SKM-1 (cell line): ENCODE results near the gene TUT1.
"Not testable (repeated sequence)": the region's sequence is repeated elsewhere in the genome, so short reads cannot be mapped to it uniquely, and the experiment has no call there.

Source experiments
- DNase-seq: peaks from one replicate; lab custom pipeline; 2025; ENCODE audit not compliant: unreplicated experiment; lab: John Stamatoyannopoulos, UW

The TUT1 gene

DNA sequence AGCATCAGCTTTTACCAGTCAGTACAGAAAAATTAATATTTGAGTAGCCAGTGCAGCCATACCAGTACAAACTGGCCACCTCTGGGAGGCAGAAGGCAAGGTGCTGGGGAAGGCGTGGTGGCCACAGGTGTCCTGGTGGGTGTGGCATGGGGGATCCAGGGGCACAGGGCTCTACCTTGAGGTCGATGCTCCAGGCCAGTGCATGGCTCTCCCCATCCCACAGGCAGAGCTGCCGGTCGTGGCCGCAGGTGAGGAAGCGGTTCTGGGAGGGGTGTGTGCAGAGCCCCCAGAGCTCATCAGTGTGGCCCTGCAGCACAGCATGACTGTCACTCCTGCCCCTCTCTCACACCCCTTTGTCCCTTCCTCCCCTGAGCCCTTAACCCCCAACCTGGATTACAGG, 14.1 kb upstream of the TUT1 start:
- DNase-seq, result no peak

DNA sequence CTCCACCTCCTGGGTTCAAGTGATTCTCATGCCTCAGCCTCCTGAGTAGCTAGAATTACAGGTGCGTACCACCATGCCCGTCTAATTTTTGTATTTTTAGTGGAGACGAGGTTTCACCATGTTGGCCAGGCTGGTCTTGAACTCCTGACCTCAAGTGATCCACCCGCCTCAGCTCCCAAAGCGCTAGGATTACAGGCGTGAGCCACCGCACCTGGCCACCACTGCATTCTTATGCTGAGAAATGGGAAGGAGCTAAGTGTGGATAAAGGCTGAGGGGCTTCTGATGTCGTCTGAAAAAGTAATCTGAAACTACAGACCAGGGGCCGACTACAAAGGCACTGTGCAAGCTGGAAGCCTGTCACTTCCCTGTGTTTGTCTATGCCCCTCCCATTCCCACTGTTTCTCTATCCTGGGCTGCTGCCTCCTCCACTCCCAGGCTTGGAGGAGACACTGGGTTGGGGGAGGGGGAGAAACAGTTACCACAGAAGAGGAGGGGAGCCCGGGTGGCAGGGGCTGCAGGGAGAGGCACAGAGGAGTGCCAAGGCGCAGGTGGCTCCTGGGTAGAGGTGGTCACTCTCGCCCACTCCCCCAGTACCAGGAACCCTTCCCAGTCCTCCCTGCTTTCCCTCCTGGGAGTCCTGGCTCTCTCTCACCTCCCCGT, 13.3 kb upstream of the TUT1 start:
- no peak for DNase-seq

DNA sequence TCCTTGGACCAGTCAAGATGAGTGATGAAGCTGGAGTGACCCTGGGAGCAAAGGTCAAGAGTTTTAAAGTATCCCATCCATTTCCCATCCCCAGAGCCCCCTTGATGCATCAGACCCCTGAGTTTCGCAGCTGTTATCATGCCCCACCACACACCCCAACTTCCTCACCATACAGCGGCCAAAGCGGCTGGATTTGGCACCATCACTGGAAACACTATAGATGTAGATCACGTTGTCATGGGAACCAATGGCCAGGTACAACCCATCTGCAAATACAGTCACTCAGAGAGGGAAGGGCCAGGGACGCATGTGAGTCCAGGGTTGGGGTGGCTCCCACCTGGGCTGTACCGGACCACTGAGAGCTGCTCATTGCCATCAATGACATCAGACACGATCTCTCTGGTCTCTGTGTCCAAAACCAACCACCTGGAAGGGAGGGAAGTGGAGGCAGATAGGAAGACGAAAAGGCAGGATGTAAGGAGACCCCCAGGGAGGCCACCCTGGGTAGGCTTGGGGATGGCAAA, 12.5 kb upstream of the TUT1 start:
- DNase-seq, result no peak

DNA sequence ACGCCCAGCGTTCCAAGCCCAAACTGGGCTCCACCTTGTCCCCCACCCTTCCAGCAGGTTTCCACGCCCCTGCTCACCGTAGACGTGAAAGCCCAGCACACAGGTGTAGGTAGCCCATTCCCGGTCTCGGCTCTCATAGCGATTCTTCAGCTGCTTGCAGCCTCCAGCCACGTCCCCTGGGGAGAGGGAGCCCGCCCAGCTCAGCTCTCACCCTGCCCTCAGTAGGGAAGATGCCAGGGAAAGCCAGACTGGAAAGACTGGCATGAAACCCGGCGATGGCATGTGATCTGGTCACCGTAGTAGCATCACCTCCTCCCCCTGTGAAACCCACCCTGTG, 11.7 kb upstream of the TUT1 start:
- DNase-seq, result no peak

DNA sequence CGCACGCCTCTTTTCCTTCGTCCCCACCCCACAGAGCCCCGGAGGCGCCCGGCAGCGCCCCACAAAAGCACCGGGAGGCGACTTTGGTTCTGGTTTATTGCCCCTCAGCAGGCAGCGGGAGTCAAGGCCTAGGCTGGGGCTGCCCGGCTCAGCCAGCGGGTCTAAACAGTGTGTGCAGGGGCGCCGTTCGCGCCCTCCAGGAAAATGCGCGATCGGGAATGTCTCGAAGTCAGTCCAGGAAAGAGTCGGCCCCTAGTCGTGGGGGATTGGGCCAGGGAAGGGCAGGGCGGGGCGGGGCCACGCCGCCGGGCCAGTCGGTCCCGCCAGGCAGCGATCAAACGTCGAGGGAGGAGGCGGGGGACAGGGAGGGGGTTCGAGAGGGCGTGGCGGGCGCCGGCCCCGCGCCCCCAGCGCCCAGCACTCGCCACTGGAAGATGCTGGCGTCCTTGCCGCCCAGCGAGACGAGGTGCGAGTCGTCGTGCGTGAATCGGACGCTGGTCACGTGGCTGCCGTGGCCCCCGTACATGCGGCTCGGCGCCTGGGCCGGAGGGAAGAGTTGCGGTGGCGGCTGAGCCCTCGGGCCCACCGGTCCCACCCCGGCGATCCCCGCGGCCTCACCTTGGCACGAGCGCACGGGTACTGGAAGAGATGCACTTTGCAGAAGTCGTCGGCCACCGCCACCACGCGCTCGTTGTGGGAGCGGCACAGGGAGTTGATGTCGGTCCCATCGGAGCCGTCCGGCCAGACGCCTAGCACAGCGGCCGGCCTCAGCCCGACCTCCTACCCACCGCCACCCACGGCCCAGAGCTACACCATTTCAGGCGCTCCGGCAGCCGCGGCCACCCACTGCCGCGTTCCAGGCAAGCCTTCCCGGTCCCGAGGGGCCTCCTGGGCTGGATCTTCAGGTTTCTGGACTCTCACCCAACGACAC, 11.1 kb upstream of the TUT1 start:
- DNase-seq, result no peak

DNA sequence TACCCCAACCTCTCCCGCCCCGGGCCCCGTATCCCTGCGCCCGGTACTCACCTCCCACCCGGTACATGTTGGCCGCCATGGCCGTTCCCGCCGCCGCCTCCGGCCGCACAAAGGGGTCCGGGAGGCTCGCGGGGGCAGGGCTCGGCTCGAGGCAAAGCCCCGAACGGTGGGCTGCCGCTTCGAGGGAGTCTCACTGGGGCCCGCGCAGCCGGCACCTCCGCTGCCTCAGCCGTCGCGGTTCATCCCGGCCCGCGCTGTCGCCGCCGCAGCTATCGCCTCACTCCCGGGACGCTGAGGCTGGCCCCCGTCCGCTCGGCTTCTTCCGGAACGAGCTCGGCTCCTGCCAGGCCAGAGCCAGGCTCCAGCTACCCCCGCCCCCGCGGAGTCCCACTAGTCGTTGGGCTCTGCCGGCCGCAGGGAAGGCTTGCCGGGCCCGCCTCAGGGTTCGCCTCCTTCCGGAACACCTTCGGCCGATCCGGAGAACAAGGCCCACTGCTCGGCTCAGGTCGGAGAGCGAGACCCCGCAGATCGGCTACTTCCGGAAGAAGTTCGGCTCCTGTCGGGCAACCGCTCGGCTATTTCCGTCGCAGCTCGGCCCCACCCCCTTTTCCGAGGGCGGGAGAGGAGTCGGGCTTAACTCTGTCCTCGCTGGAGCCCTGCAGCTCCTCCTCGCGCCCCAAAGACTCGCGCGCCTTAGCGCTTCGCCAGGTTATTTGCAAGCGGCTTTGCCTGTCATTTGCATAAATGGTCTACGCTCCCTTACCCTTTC, 10.2 kb upstream of the TUT1 start, which contains the start of gene MTA2:
Gene MTA2 (minus strand): TSS at position 494 of the 769 bp plus-strand sequence. CDS start 415 bp downstream, at position 79.
- DNase-seq, result peak; percentile 94

DNA sequence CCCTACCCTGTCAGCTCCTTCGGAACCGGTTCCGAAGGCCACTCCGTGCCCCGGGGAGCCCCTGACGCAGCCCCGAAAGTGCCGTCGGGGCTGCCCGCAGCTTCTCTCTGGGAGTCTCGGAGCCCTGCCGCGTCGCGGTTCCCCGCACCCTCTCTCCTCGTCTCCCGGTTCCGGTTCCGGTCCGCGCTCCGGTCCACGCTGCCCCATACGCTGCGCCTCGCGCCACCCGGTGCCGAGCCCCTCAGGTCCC, 9.7 kb upstream of the TUT1 start:
- no peak for DNase-seq

DNA sequence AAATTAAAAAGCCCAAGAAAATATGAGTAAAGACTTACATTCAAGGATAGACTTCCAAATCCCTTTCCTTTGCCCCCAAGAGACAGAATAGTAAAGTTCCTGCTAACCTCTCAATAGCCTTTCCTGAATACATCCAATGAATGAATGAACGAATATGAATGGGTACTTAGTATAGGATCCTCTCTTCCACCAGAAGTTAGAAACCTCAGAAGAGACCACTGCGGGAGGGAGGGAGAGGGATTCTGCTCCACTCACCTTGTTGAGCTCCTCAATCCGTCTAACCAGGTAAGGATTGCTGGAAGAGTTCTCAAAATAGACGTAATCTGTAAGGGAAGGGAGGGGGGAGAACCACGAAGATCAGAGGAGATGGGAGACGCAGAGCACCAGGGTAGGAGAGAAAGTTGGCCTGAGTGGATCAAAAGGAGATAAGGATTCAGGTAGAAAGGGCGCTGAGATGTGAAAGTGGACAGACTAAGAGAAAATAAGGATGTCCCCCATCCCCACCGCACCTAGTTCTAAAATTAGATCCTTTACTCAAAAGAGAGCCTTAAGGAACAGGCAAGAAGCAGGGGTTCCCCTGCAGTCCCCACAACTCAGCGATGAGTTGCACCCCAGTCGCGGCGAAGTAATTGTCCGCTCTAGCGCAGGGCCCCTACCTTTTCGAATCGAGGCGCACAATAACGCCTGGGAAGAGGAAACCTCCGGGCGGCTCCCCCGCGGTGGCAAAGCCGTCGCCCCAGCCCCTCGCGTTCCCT, 9.2 kb upstream of the TUT1 start:
- DNase-seq, result no peak

DNA sequence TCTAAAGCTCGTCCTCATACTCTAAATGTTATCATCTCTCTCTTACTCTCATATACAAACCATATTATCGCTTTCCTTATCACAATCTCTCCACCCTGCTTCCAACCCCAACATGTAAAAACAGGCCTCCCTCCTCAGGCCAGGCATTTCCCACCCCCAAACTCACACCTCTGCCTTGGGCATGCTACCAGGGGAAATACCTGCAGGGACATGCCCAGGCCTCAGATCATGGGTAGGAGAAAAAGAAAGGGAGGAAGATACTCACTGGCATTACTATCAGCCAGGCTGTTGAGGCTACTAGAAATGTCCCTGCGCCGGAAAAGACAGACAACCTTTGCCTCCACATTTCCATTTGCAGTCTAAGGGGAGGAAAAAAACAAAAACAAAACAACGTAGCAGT, 8.6 kb upstream of the TUT1 start:
- no peak for DNase-seq

DNA sequence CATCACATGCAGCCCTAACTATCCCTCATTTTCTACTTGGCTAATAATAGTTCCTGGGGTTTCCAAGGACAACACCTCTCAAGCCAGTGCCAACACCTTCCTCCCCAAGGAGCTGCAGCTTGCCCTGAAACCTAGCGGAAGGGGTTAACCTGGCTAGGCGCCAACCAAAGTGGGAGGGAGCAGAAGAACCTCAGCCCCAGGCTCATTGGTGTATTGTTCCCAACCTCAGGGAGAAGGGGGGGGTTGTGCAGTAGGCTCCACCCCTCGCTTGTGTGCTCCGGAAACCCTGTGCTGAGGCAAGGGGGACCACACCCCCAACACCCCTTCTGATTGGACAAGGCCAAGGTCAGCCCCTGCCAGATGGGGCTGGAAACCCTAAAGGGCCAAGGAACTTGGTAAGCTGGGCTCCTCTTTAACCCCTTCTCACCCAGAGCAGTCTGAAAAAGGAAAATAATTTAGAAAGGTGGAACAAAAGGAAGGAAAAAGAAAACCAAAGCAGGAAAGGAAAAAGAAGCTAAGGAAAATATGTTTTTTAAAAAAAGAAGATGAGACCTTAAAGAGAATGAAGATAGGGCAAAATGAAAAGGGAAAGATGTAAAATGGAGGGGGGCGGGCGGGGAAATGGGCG, 7.9 kb upstream of the TUT1 start:
- peak; percentile 97 for DNase-seq

DNA sequence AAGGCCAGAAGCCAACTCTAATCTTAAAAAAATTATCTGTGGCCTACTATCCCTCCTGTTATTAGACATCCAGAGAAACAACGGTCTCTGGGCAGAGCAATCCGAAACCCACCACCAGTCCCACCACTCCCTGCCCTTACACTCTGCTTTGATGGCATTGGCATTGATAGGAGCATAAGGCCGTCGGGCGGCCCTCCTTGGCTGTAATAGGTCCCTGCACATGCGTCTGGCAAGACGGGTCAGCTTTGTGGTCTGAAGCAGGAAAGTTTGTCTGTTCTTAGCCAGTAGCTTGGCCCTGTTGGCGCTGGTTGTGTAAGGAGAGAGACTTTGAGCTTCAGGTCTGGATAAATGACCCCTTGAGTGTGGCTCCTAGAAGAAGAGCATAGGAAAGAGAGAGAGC, 3.8 kb upstream of the TUT1 start:
- DNase-seq, result no peak

DNA sequence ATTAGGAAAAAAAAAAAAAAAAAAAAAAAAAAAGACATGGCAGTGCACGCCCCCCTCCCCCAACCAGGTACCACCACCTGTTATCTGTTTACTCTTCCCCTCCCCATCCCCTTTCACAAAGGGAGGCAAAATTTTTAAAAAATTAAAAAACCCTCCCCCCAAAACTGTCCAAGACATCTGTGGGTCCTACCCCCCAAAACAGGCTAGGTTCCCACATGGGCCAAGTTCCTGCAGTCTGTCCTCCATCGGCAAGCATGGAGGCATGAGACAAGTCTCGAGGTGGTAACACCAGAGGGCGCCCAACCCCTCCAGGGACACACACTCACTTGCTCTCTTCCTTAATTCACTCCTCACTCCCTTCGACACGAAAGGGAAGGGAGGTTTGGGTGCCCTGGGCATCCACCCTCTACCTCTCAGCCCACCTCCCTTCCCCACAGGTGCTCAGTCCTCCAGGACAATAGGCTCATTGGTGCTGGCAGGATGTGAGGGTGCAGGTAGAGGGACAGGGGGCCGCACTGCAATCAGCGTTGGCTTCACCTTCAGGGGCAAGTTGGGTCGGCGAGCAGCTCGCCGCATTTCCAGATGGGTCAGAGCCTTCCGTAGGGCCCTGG, 2.2 kb upstream of the TUT1 start:
- DNase-seq, result peak; percentile 61

DNA sequence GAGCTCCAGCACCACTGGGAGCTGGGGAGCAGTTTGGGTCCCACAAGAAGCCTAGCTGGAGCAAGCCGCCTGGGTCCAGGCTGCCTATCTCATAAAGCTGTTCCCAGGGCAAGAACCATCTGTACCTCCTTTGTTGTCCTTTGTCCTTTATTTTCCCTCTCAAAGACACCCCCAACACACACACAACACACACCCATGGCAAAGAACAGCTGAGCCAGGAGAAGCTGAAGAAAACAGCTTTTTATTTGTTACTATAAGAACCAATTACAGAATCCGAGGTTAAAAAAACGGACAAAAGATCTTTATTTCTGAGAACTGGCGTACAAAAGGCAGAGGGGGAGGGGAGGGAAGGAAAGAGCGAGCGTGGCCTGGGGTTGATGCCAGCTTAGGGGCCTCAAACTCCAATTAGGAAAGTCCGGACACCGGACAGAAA, 1.7 kb upstream of the TUT1 start:
- DNase-seq, result no peak

DNA sequence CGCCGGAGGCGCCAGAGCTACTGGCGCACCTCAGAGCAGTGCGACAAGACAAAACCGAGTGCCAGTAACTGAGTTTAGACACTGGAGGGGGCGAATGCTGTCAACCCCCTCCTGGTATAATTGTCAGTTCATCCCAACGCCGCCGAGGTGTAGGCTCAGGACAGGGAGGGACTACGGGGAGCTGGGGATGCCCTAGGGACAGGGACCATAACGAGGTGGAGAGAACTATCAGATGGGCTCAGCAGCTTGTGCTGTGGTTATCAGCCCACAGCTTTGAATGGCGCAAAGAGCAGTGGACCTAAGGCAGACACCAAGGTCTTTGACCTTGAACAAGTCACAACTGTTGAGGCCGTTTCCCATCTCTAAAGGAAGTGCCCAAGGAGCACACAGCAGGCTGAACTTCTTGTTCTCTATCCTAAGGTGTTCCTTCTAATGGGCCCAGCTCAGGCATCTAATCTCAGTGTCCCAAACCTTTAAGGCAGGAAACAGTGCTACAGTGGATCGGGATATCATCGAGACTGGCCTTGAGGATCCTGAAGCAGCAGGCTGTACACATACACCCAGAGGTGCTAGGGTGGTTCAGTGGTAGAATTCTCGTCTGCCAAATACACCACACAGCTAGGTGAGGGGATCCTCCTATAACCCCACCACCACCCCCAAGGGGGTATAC, 958 bp upstream of the TUT1 start:
- DNase-seq, result no peak

DNA sequence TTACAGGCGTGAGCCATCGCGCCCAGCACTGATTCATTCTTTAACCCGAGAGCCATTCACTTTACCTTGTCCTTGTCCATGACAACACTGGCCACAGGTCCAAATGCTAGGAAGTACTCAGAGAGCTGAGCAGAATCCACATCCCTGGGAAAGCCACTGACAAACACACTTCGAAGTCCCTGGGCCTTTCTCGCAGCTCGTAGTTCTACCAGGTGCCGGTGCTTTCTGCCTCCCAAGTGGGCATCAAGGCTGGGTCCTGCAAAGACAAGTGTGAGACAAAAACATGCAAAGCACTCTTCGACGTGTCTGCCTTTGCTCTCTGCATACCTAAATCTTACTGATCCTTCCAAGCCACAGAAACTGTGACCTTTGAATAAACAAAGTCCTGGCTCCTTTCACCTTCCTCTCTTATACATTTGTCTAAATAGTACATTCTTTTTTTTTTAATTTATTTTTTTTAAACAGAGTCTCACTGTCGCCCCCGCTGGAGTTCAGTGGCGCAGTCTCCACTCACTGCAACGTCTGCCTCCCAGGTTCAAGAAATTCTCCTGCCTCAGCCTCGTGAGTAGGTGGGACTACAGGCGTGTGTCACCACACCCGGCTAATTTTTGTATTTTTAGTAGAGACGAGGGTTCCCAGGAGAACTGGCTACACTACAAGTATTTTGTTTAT, 2.2 kb downstream of the TUT1 start:
- no peak for DNase-seq

DNA sequence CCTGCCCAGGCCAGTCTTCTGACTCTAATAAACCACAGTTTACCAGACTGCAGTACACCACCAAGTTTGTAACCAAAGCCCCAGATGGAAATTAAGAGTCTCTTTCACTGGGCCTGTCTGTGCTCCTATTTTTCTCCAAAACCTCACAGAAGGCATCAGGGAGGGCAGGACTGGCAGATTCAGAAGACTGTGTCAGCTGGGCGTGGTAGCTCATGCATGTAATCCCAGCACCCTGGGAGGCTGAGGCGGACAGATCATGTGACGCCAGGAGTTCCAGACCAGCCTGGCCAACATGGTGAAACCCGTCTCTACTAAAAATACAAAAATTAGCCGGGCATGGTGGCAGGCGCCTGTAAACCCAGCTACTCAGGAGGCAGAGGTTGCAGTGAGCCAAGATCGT, 6.0 kb downstream of the TUT1 start:
- DNase-seq, result not testable (repeated sequence)

DNA sequence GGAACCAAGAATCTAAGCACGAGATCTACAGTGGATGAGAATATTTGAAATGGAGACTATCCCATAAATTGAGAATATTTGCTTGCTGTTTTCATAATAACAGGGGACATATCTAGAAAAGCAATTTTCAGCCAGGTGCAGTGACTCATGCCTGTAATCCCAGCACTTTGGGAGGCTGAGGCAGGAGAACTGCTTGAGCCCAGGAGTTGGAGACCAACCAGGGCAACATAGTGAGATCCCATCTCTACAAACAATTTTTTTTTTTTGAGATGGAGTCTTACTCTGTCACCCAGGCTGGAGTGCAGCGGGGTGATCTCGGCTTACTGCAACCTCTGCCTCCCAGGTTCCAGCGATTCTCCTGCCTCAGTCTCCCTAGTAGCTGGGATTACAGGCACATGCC, 9.6 kb downstream of the TUT1 start:
- DNase-seq, result not testable (repeated sequence)

DNA sequence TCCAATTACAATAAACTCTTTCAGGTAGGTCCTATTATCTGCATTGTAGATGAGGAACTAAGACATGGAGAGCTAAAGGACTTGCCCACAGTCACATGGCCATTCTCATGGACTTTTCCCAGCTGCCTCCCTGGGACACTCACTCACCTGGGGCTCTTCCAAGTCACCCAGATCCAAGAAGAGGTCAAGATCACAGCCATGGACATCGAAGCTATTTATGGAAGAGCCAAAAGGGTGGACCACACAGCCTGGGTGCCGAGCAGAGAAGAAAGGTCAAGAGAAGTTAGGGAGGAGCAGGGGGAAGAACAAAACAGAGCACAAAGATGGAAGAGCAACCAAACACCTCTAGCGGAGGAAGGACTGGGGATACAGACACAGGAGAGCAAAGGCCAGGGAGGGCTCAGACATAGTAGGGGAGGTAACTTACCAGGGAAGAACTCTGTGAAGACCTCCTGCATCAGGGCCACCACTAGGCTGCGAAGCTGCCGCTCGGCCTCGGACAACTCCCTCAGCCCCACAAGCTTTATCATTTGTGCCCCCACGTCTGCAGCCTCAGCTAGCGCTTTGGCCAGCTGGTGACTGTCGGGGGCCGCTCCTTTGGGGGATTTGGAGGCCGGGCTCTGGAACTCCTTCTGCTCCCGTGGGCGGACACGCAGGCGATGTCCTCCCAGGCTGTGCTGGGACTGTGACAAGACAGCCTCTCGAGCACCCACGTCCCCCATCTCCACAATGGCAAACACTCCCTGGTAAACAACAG, 10.2 kb downstream of the TUT1 start:
- DNase-seq, result no peak
